Stimulated activated CD4-positive, alpha-beta T cell treated with anti-CD3 and anti-CD28 coated beads, TNF-alpha, amount 100 ng/mL, for 48 hours (primary cell): Measurements from ENCODE around the gene CAPNS2.

Experiments
- DNase-seq, 3 donors: peaks; one replicate each; pipeline ENCODE4 v3.0.0-alpha.2; 2020; ENCODE audit warnings: low read depth in 3 of 3

The CAPNS2 gene

DNA sequence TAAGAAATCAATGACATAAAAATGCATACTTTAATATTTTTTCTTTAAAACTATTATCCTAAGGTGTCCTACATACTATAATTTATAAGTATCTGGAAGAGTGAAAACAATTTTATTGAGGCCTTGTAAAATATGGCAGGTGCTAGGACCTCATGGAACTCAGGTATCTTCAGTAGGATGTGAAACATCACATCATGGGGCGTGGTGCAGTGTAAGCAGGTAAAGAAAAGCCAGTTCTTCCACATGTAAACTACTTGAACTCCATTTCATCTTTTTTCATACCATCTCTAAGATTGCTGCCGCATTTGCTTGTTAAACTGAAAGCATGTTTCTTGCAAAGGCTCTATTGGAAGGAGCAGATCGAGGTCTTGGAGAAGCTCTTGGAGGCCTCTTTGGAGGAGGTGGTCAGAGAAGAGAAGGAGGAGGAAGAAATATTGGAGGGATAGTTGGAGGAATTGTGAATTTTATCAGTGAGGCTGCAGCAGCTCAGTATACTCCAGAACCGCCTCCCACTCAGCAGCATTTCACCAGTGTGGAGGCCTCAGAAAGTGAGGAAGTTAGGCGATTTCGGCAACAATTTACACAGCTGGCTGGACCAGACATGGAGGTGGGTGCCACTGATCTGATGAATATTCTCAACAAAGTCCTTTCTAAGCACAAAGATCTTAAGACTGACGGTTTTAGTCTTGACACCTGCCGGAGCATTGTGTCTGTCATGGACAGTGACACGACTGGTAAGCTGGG, at the start of gene CAPNS2:
TSS of gene CAPNS2 (plus strand) at position 253 of the 744 bp plus-strand sequence. CDS start at position 326, 73 bp downstream.
- no peak for DNase-seq

DNA sequence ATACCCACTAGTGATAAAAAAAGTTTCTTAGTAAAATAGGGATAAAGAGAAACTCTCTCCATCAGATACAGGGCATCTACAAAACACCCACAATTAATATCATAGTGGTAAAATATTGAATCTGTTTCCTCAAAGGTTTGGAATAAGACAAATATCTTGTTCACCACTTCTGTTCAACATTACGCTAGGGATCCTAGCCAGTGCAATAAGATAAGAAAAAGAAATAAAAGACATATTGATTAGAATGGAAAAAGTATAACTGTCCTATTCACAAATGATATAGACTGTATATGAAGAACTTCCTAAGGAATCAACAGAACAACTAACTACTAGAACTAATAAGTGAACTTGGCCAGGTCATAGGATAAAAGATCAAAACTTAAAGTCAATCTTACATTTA, 44.7 kb upstream of the CAPNS2 start:
- DNase-seq: no peak

DNA sequence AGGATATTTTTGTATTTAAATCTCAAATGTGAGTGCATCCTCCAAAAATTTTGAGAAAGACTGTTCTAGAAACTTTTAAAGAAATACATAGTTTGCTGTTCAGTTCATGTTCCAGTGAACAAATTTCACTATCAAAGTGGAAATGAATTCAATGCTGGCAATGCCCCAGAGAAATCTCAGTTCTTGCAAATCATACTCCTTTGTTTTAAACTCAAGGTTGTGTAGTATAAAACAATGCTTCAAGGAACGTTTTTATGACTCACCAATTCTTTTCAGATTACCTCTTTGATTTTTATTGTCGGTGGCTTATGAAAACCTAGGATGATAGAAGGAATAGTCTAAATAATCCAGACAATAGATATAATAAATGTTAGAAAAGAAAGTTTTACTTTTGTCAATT, 40.0 kb upstream of the CAPNS2 start:
- DNase-seq: no peak

GRCh38 chr16:55527885-55528284, 38.6 kb upstream of the CAPNS2 start:
- DNase-seq: no peak

DNA sequence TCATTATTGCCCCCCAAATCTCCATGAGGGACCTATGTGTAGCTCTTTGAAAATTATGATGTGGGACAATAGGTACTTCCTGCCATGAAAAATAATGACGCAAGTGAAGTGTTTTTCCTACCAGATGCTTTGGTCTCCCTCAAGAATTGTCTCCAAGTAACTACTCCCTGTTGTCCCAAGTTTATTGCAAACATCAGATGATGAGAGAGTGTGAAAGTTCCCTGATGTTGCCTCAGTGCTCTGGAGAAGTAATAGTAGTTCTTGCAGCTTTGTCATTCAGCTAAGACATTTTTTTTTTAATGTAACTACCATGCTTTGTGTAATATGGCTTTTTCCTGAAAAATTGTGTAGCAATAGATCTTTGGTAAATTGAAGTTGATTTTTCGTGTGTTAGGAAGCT, 37.5 kb upstream of the CAPNS2 start:
- DNase-seq: no peak

DNA sequence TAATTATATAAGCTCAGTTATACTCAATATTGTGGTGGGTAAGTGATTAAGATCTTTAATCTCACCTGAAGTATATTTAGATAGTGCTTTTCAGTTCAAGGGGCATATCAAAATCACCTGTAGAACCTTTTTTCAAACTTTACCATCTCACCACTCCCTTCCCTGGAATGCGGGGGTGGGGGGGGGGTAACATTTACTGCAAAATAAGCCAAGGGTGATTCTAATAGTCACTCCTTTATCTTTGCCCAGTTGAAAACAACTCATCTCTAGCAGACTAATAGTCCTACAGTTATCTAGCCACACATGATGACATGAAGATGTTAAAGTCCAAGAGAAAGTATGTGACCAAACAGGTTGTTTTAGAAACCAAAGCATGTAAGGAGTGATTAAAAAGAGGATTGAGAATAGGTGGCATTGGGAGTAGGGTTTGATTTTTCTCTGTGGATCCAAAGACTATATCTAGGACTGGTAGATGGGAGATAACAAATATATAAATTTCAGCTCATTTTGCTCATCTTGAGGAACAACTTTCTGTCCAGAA, 36.1 kb upstream of the CAPNS2 start:
- no peak for DNase-seq

GRCh38 chr16:55532227-55532626, 34.3 kb upstream of the CAPNS2 start:
- no peak for DNase-seq

DNA sequence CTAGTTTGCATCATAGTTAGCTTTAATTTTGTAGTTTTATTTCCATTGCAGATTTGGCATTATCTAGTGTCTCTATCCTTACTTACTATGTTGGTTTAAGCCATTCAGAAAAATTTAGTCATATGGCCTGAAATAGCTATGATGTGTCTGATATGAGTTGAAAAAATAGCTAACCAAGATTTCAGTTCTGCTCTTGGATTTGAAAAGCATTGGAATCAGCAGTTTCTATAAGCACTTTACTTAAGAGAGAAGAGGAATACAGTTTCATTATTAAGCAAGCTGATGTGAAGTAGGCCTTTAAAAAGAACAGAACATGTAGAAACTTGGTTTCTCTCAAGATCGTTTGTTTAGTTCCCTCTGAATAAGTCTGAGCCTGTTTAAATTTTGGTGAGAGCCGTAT, 31.7 kb upstream of the CAPNS2 start:
- no peak for DNase-seq

- no peak for DNase-seq
Measured at GRCh38 chr16:55539049-55539448, 27.4 kb upstream of the CAPNS2 start.

- DNase-seq: no peak
Measured at GRCh38 chr16:55539488-55539887, 27.0 kb upstream of the CAPNS2 start.

GRCh38 chr16:55540221-55540620, 26.3 kb upstream of the CAPNS2 start:
- DNase-seq: no peak

GRCh38 chr16:55542459-55543082, 23.9 kb upstream of the CAPNS2 start:
- no peak for DNase-seq

- no peak for DNase-seq
Measured at GRCh38 chr16:55543472-55543871, 23.0 kb upstream of the CAPNS2 start.

DNA sequence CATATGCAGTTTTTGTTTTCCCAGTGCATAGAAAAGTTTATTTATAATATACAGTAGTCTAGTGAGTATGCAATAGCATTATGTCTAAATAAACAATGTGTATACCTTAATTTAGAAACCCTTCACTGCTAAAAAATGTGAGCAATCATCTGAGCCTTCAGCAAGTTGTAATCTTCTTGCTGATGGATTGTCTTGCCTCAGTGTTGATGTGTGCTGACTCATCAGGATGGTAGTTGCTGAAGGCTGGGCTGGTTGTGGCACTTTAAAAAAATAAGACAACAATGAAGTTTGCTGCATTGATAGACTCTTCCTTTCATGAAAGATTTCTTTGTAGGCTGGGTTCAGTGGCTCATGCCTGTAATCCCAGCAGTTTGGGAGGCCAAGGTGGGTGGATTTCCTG, 13.9 kb upstream of the CAPNS2 start:
- DNase-seq: no peak

GRCh38 chr16:55555436-55555835, 11.0 kb upstream of the CAPNS2 start:
- no peak for DNase-seq

- DNase-seq: no peak
Measured at GRCh38 chr16:55557186-55557585, 9.3 kb upstream of the CAPNS2 start.

DNA sequence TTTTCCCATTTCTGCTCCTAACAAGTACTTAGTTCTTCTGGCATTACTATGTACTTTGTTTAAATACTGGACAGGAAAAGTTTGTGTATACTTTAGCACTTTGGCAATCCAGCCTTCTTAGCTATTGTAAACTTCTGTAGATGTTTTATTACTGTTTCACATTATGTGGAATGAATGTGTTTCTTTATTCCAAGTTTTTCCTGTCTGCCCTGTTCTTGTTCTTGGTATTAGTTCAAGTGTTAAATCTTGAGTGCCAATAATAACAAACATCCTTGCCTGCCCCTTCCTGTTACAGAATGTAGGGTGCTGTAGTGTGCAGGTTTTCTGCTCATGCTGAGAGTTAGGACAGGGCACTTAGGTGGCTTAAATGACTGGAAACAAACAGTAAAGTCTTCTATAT, 7.3 kb upstream of the CAPNS2 start:
- DNase-seq: no peak

GRCh38 chr16:55559933-55560516, 6.5 kb upstream of the CAPNS2 start:
- no peak for DNase-seq

- no peak for DNase-seq
Measured at GRCh38 chr16:55561319-55561848, 5.1 kb upstream of the CAPNS2 start.

DNA sequence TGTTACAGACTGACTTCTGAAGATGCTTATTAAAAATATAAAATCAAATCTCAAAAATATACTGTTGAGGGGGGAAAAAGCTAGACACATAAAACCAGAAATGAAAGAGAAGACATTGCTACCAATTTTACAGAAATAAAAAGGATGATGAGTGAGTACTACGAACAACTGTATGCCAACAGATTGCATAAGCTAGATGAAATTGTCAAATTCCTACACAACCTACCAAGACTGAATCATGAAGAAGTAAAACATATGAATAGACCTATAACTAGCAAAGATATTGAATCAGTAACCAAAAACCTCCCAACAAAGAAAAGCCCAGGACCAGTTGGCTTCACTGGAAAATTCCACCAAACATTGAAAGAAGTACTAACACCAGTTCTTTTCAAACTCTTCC, 3.5 kb upstream of the CAPNS2 start:
- DNase-seq: no peak

- no peak for DNase-seq
Measured at GRCh38 chr16:55563797-55564196, 2.7 kb upstream of the CAPNS2 start.

DNA sequence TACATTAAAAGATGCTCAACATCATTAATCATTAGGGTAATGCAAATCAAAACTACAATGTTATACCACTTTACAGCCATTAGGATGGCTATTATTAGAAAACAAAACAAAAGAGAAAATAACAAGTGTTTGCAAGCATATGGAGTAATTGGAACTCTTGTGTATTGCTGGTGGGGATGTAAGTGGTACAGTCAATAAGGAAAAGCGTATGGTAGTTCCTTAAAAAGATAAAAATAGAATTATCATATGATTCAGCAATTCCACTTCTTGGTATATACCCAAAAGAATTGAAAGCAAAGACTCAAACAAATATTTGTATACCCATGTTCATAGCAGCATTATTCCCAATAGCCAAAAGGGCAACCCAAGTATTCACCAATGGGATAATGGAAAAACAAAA, 1.4 kb upstream of the CAPNS2 start:
- no peak for DNase-seq

DNA sequence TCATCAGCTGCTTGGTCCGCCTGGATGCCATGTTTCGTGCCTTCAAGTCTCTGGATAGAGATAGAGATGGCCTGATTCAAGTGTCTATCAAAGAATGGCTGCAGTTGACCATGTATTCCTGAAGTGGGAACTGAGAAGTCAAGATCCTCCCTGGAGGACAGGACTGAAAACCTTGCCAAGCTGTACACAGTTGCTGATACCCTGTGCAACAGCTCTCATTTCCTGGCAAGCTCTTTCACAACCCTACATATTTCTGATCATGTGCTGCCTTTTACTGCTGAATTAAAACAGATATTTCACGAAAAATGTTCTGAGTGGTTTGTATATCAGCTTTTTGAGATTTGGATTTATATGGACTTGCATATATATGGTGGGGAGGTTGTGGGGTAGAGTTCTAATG, 898 bp downstream of the CAPNS2 start:
- DNase-seq: no peak
